ENCODE measurements around the gene LASP1NB.

LASP1NB gene

GRCh38 chr17:38905375-38905774 lies 20.0 kb upstream of the LASP1NB start:
- Mint-ChIP-seq H3K4me3 (no peak overlapping the region), H3K4me1 (peaks cover 23 to 58% (median 40%) of the 10 kb centered on the region in 7 donors), H3K9me3 (no peaks in the 10 kb centered on the region), H3K27ac (peak overlapping the region in 4 of 9 donors; percentile 25 to 71 (median 63)), H3K27me3 (no peaks in the 10 kb centered on the region), H3K36me3 (peaks cover 0 to 25% (median 14%) of the 10 kb centered on the region in 5 donors)
- POLR2A ChIA-PET: no interaction called here
- peaks cover 14 to 40% of the 10 kb centered on the region in 2 donors for H3K4me1 ChIP-seq (ENCODE audit: control insufficient read depth in 2 of 2, insufficient read depth in 2 of 2, low read length in 2 of 2)
- H3K9me3 ChIP-seq (ENCODE audit: control insufficient read depth in 2 of 3, low read length in 3 of 3): no peaks in the 10 kb centered on the region
- CTCF ChIA-PET: no interaction called here
- no peak for DNase-seq
- intact Hi-C loops (cut with micrococcal nuclease): no loop called here
- no peak overlapping the region for H3K4me3 ChIP-seq (ENCODE audit: low read length)
- no peaks in the 10 kb centered on the region for H3K27me3 ChIP-seq (ENCODE audit: control insufficient read depth in 2 of 2, insufficient read depth in 2 of 2, low read length in 2 of 2)
- no peak for ATAC-seq
- peaks cover 0 to 79% (median 3%) of the 10 kb centered on the region in 3 experiments for H3K36me3 ChIP-seq (ENCODE audit: control insufficient read depth in 2 of 3, insufficient read depth in 3 of 3, low read length in 3 of 3)
- H3K27ac ChIP-seq (ENCODE audit: low read depth, low read length): no peak overlapping the region

- H3K36me3 Mint-ChIP-seq: peaks cover 0 to 20% (median 14%) of the 10 kb centered on the region in 5 donors
- peak overlapping the region; percentile 21 for H3K27ac ChIP-seq (ENCODE audit: low read depth, low read length)
- peaks cover 5 to 27% of the 10 kb centered on the region in 2 donors for H3K4me1 ChIP-seq (ENCODE audit: control insufficient read depth in 2 of 2, insufficient read depth in 2 of 2, low read length in 2 of 2)
- no peak overlapping the region for H3K4me3 ChIP-seq (ENCODE audit: low read length)
- CTCF ChIA-PET: interaction anchor here (1.7 kb wide), 1 partner anchor 12 kb away, joined by 4 read pairs; no protein-coding TSS in a partner anchor
- no peaks in the 10 kb centered on the region for H3K27me3 Mint-ChIP-seq
- H3K9me3 Mint-ChIP-seq: no peaks in the 10 kb centered on the region
- H3K27ac Mint-ChIP-seq: peak overlapping the region in 7 of 9 donors; percentile 36 to 87 (median 67)
- no peaks in the 10 kb centered on the region for H3K27me3 ChIP-seq (ENCODE audit: control insufficient read depth in 2 of 2, insufficient read depth in 2 of 2, low read length in 2 of 2)
- H3K4me1 Mint-ChIP-seq: peaks cover 23 to 48% (median 30%) of the 10 kb centered on the region in 7 donors
- peak; percentile 24 for ATAC-seq
- H3K9me3 ChIP-seq (ENCODE audit: control insufficient read depth in 2 of 3, low read length in 3 of 3): no peaks in the 10 kb centered on the region
- POLR2A ChIA-PET: interaction anchor here (0.6 to 1.7 kb wide), 5 partner anchors 9 to 83 kb away, joined by 3 to 5 read pairs (median 3); no protein-coding TSS in a partner anchor
- DNase-seq: no peak
- intact Hi-C loops (cut with micrococcal nuclease): no loop called here
- no peak overlapping the region for H3K4me3 Mint-ChIP-seq
- H3K36me3 ChIP-seq (ENCODE audit: control insufficient read depth in 2 of 3, insufficient read depth in 3 of 3, low read length in 3 of 3): peaks cover 0 to 78% (median 3%) of the 10 kb centered on the region in 3 experiments
Observed at GRCh38 chr17:38906460-38907228, 18.8 kb upstream of the LASP1NB start.

- Histone ChIP-seq H3K27me3 (ENCODE audit: control insufficient read depth in 2 of 2, insufficient read depth in 2 of 2, low read length in 2 of 2) (no peaks in the 10 kb centered on the region), H3K9me3 (ENCODE audit: control insufficient read depth in 2 of 3, low read length in 3 of 3) (no peaks in the 10 kb centered on the region), H3K36me3 (ENCODE audit: control insufficient read depth in 2 of 3, insufficient read depth in 3 of 3, low read length in 3 of 3) (peaks cover 0 to 83% (median 6%) of the 10 kb centered on the region in 3 experiments), H3K4me3 (ENCODE audit: low read length) (no peak overlapping the region), H3K27ac (ENCODE audit: low read depth, low read length) (peak overlapping the region; percentile 35), H3K4me1 (ENCODE audit: control insufficient read depth in 2 of 2, insufficient read depth in 2 of 2, low read length in 2 of 2) (peaks cover 5 to 15% of the 10 kb centered on the region in 2 donors)
- ChIA-PET CTCF (interaction anchor here (1.7 kb wide), 1 partner anchor 13 kb away, joined by 4 read pairs; no protein-coding TSS in a partner anchor), POLR2A (interaction anchor here (1.7 kb wide), 1 partner anchor 14 kb away, joined by 5 read pairs; no protein-coding TSS in a partner anchor)
- Mint-ChIP-seq H3K4me1 (peaks cover 18 to 50% (median 26%) of the 10 kb centered on the region in 7 donors), H3K36me3 (peaks cover 0 to 17% (median 11%) of the 10 kb centered on the region in 5 donors), H3K9me3 (no peaks in the 10 kb centered on the region), H3K27me3 (no peaks in the 10 kb centered on the region), H3K4me3 (no peak overlapping the region), H3K27ac (peak overlapping the region in 7 of 9 donors; percentile 31 to 68 (median 45))
- DNase-seq (no peak), ATAC-seq (no peak)
- intact Hi-C loops (cut with micrococcal nuclease): no loop called here
Observed at GRCh38 chr17:38907930-38908675, 17.3 kb upstream of the LASP1NB start.

GRCh38 chr17:38908676-38909181 lies 16.7 kb upstream of the LASP1NB start:
- Histone ChIP-seq H3K4me3 (ENCODE audit: low read length) (no peak overlapping the region), H3K27ac (ENCODE audit: low read depth, low read length) (peak overlapping the region; percentile 35), H3K9me3 (ENCODE audit: control insufficient read depth in 2 of 3, low read length in 3 of 3) (no peaks in the 10 kb centered on the region), H3K36me3 (ENCODE audit: control insufficient read depth in 2 of 3, insufficient read depth in 3 of 3, low read length in 3 of 3) (peaks cover 0 to 83% (median 6%) of the 10 kb centered on the region in 3 experiments), H3K4me1 (ENCODE audit: control insufficient read depth in 2 of 2, insufficient read depth in 2 of 2, low read length in 2 of 2) (peaks cover 0 to 8% of the 10 kb centered on the region in 2 donors), H3K27me3 (ENCODE audit: control insufficient read depth in 2 of 2, insufficient read depth in 2 of 2, low read length in 2 of 2) (no peaks in the 10 kb centered on the region)
- DNase-seq (no peak), ATAC-seq (no peak)
- Mint-ChIP-seq H3K9me3 (no peaks in the 10 kb centered on the region), H3K27me3 (no peaks in the 10 kb centered on the region), H3K4me1 (peaks cover 15 to 48% (median 24%) of the 10 kb centered on the region in 7 donors), H3K27ac (peak overlapping the region in 2 of 9 donors; percentile 38 to 43), H3K4me3 (no peak overlapping the region), H3K36me3 (peaks cover 0 to 15% (median 6%) of the 10 kb centered on the region in 5 donors)
- intact Hi-C loops (cut with micrococcal nuclease): no loop called here
- ChIA-PET CTCF (no interaction called here), POLR2A (interaction anchor here (0.6 kb wide), 1 partner anchor 14 kb away, joined by 3 read pairs; no protein-coding TSS in a partner anchor)

DNA sequence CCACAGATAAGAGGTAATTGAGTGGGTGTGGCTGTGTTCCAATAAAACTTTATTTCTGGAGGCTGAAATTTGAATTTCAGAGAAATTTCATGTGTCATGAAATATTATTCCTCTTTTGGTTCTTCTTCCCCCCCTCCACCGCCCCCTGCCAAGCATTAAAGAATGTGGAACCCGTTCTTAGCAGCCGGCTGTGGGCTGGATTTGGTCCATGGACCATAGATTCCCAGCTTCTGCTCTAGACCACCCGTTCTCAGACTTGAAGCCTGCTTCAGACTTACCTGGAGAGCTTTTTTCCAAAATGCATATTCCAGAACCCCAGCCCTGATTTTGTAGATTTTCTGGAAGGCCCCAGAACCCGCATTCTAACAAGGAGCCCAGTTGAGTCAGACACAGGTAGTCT lies 15.1 kb upstream of the LASP1NB start:
- DNase-seq: no peak
- Histone ChIP-seq H3K36me3 (ENCODE audit: control insufficient read depth in 2 of 3, insufficient read depth in 3 of 3, low read length in 3 of 3) (peaks cover 3 to 84% (median 21%) of the 10 kb centered on the region in 3 experiments), H3K27me3 (ENCODE audit: control insufficient read depth in 2 of 2, insufficient read depth in 2 of 2, low read length in 2 of 2) (no peaks in the 10 kb centered on the region), H3K4me3 (ENCODE audit: low read length) (no peak overlapping the region), H3K4me1 (ENCODE audit: control insufficient read depth in 2 of 2, insufficient read depth in 2 of 2, low read length in 2 of 2) (peaks cover 0 to 5% of the 10 kb centered on the region in 2 donors), H3K27ac (ENCODE audit: low read depth, low read length) (no peak overlapping the region), H3K9me3 (ENCODE audit: control insufficient read depth in 2 of 3, low read length in 3 of 3) (no peaks in the 10 kb centered on the region)
- intact Hi-C loops (cut with micrococcal nuclease): no loop called here
- CTCF ChIA-PET: no interaction called here
- ATAC-seq: no peak
- Mint-ChIP-seq H3K27me3 (no peaks in the 10 kb centered on the region), H3K4me3 (no peak overlapping the region), H3K9me3 (no peaks in the 10 kb centered on the region), H3K4me1 (peaks cover 16 to 43% (median 24%) of the 10 kb centered on the region in 7 donors), H3K36me3 (peaks cover 4 to 16% (median 6%) of the 10 kb centered on the region in 5 donors), H3K27ac (peak overlapping the region in 2 of 9 donors; percentile 36 to 48)
- POLR2A ChIA-PET: interaction anchor here (0.9 to 1.4 kb wide), 2 partner anchors 8 to 9 kb away, joined by 4 read pairs; no protein-coding TSS in a partner anchor

DNA sequence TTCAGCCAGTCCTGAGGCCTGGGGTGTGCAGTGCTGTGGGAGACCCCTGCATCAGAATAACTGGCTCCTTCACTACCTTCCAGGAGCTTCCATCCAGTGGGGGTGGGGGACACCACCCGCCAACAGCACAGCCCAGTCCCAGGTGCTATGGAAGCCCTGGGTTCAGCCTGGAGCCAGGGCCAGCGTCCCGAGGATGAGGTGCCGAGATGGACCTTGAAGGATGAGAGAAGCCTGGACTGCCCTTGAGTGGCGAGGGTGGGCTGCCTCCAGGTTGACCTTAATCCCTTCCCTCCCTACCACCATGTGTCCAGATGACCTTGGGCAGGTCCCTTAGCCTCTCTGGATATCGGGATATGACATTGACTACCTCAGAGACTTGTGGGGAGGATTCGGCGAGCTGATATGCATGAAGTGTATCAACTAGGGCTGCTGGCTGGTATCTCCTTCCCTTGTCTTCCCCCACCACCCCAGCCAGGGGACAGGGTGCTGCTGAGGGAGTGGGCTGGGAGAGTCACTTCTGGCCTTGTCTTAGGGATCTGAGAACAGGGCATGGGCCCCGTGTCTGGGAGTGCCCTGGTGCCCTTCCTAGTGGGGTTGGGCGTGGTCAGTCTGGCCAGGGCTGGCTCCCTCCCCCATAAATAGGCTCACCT lies 14.2 kb upstream of the LASP1NB start:
- Histone ChIP-seq H3K27ac (ENCODE audit: low read depth, low read length) (no peak overlapping the region), H3K36me3 (ENCODE audit: control insufficient read depth in 2 of 3, insufficient read depth in 3 of 3, low read length in 3 of 3) (peaks cover 8 to 89% (median 28%) of the 10 kb centered on the region in 3 experiments), H3K4me3 (ENCODE audit: low read length) (no peak overlapping the region), H3K27me3 (ENCODE audit: control insufficient read depth in 2 of 2, insufficient read depth in 2 of 2, low read length in 2 of 2) (no peaks in the 10 kb centered on the region), H3K4me1 (ENCODE audit: control insufficient read depth in 2 of 2, insufficient read depth in 2 of 2, low read length in 2 of 2) (peaks cover 0 to 5% of the 10 kb centered on the region in 2 donors), H3K9me3 (ENCODE audit: control insufficient read depth in 2 of 3, low read length in 3 of 3) (no peaks in the 10 kb centered on the region)
- Mint-ChIP-seq H3K4me1 (peaks cover 13 to 34% (median 16%) of the 10 kb centered on the region in 7 donors), H3K27me3 (no peaks in the 10 kb centered on the region), H3K4me3 (no peak overlapping the region), H3K9me3 (no peaks in the 10 kb centered on the region), H3K27ac (peak overlapping the region in 2 of 9 donors; percentile 13 to 59), H3K36me3 (peaks cover 4 to 16% (median 10%) of the 10 kb centered on the region in 5 donors)
- ChIA-PET CTCF (no interaction called here), POLR2A (interaction anchor here (0.9 to 1.4 kb wide), 2 partner anchors 8 to 9 kb away, joined by 4 read pairs; no protein-coding TSS in a partner anchor)
- ATAC-seq: no peak
- no peak for DNase-seq
- intact Hi-C loops (cut with micrococcal nuclease): no loop called here
